ENCODE results near the gene PHC2.
"Not testable (repeated sequence)": the region's sequence is repeated elsewhere in the genome, so short reads cannot be mapped to it uniquely, and the experiment has no call there.

The PHC2 gene

GRCh38 chr1:33327587-33328325 is 103.1 kb downstream of the PHC2 start:
- DNase-seq, result no peak

- DNase-seq, result no peak
These were observed 104.1 kb downstream of the PHC2 start for GRCh38 chr1:33326785-33327184.

DNA sequence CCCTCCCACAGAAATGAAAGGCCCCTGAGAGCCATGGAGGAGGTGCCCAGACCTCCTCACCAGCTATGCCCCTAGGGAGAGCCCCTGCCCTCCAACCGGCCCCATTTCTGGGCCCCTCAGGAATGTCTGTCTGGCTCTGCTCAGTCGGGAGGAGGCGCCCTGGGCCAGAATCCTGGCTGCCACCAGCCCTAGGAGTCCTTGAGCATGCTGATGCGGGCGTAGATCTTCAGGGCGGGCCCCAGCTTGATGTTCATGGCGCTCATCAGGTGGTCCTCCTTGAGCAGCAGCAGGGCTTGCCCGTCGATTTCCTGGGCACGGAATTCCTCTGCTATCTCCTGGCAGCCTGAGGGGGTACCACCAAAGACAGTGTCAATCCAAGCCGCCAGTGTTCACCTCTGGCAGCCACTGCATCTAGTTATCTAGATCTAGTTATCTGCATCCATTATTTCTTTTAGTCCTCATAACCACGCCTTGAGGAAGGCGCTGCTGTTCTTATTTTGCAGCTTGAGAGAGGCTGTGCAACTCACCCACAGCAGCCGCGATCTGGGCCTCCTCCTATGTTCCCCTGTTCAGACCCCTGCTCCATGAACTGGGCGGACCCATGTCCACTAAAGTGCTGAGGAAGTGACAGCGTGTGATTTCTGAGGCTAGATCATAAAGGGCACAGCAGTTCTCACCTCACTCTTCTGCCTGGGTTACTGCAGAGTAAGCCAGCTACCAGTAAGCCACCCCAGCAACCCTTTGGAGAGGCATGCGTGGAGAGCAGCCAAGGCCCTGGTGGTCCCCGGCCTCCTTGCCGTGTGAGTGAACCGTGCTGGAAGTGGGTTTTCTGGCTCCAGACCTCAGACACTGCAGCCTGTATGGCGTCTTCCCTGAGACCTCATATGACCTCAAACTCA is 106.0 kb downstream of the PHC2 start:
- no peak for DNase-seq

DNA sequence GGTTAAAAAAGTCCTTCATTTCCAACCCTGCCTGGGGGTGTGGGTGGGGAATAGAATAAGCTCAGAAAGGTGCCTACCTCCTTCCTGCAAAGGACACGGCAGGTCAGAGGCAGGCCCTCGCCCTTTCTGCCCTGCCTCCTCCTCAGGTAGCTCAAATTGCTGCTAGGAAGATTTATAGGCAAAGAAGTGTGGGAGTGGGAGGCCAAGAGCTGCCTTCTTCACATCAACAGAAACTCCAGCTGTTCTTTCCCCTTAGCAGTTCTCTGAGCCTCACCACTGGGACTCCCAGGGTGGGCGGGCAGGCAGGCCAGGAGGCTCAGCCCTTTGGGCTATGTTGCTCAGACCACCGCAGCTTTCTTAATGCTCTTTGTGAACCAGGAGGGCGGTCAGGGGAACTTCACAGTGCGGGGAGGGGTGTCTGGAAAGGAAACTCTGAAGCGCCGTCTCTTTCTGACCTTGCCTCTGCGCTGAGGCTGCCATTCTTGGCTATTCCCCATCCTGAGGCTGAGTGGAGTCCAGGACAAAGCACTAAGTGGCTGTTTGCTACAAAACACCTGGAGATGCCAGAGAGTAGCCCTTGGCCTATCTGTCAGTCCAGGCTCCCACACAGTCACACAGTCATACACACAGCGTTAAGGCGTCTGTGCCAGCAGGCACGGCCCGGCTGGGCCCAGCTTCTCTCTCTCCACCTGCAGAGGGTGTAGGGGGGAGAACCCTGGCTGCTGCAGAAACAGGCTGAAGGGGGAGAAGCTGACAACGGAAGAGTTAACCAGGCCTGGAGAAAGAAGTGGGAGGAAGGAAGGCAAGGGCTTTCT is 107.0 kb downstream of the PHC2 start:
- DNase-seq, result no peak

- DNase-seq, result no peak
These were observed 107.9 kb downstream of the PHC2 start for GRCh38 chr1:33322870-33323585.

DNA sequence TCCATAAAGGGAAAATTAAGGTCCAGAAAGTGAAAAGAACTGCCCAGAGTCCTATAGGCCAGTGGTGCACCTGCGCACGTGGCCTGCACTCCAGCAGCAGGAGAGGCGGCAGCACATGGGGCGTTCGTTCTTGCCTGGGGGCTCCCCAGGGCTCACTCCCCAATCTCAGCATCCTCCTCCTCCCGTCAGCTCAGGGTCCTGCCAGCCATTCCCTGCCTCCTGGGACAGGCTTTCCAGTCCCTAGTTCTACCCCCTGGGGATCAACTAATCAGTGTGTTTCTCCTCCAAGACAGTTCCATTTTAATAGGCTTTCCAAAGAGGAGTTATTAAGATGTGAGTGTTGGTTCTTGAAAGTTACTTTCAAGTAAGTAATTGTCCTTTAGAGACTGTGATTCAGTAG is 108.8 kb downstream of the PHC2 start:
- DNase-seq, result no peak

- no peak for DNase-seq
These were observed 109.7 kb downstream of the PHC2 start for GRCh38 chr1:33321178-33321577.

- no peak for DNase-seq
These were observed 110.2 kb downstream of the PHC2 start, which contains the start of gene A3GALT2 for GRCh38 chr1:33320619-33321165. TSS of gene A3GALT2 (minus strand) at chr1:33321098. CDS start at chr1:33321098, 0 bp downstream.

- DNase-seq, result no peak
These were observed 110.8 kb downstream of the PHC2 start for GRCh38 chr1:33319949-33320618.

GRCh38 chr1:33319186-33319948 is 111.5 kb downstream of the PHC2 start:
- no peak for DNase-seq

DNA sequence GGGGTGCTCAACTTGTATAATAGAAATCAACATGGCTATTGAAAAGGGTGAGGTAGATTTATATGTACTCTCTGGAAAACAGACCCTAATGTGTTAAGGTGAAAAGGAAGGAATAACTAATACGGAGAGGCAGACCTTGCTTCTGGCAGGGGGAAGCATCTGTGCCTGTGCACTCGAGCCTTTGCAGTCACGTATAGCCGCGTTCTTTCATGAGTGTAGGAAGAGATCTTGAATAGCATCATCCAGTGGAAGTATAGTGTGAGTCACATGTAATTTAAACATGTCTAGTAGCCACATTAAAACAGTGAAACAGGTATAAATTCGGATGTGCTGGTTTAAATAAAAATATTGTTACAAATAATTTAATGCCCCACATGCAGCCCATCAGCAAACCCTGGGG is 112.9 kb downstream of the PHC2 start:
- no peak for DNase-seq

DNA sequence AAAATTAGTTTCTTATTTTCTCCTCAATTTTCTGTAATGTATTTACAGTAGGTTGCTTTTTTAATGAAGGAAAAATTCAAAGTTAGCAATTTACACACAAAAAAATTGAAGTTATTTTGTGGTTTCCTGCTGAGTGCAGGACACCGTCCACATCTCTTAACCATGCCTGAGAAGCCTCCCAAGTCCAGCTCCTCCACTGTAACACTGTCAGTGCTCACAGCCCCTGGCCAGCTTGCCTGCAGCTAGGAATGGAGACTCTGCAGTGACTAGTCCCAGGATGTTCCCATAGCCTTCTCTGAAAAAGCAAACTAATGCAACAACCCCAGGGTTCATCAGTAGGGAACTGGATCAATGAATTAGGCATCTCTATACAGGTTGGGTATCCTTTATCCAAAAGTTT is 113.5 kb downstream of the PHC2 start:
- DNase-seq, result no peak

DNA sequence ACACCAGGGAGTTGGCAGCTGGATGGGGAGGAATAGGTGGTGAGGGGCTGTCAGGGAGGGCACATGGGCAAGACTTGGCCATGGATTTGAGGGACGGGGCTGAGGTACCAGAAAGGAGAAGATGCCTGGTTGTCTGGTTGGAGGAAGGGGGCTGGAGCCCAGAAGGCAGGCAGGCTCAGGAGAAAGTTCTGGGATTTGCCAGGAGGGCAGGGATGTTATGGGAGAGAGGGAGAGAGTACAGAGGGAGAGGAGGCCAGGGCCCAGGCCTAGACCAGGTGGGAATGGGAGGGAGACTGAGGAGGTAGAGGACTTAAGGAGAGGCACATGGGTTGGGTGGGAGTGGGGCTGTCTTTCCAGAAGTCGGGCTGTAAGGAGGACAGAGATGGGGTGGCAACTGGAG is 114.3 kb downstream of the PHC2 start:
- DNase-seq, result no peak

DNA sequence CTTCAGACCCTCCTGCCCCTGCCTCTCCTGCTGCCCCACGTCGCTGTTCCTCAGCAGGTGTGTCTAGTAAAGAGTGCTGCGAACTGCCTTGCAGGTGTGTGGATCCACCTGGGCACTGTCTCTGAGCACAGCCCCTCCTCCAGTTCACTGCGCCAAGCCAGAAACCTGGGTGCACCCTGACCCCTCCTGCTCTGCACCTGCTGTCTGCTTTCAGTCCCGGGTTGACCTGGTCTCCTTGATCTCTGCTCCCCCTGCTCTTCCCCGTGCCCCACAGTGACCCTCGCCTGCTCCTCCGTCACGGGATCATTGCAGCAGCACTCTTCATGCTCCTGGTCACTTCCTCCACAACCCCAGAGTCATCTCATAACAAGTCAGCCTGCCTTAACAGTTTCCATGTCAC is 116.5 kb downstream of the PHC2 start:
- no peak for DNase-seq

DNA sequence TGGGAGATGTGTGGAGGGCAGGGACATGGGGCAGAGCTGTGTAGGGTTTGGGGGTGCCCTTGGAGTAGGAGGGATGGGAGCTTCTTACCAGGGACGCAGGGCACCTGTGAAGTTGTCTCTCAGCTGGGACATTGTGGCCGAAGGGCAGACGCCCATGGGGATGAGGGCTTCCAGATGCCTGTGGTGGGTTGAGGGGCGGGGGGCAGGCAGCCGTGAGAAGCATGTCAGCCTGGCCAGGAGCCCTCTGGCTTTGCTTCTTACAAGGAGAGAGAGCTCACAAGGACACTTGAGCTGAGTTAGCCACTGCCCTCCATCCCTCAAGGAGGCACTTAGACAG is 118.5 kb downstream of the PHC2 start:
- no peak for DNase-seq

DNA sequence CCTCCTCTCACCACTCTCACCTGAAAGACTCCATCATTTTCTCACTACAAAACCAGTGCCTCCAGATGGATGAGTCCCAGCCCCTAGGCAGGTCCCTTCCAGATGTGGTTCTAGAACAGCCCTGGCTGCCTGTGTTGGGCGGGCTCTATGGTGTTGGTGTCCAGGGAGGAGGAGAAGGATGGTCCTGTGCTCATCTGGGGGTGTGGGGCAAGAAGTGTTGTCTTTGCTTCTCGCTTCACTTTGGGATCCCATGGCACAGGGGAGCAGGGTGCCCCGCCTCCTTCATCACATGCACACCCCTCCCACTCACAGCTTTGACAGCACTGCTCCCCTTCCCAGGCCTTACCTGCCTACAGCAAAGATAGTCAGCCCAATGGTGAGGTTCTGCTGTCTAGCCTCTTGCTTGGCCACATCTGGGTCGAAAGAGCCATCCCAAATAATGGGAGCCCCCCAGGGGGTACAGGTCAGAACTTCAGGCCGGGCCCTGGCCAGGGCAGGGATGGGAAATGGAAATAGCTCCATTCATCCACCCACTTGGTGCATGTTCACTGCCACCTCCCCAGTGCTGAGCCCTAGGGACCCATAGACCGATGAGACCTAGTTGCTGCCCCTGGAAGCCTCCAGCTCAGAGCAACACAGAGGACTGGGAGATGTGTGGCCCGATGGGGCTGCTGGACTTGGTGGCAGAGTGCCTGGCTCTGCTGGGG is 119.0 kb downstream of the PHC2 start:
- no peak for DNase-seq

- DNase-seq, result no peak
These were observed 120.2 kb downstream of the PHC2 start for GRCh38 chr1:33310702-33311101.

GRCh38 chr1:33309351-33309750 is 121.5 kb downstream of the PHC2 start:
- not testable (repeated sequence) for DNase-seq

DNA sequence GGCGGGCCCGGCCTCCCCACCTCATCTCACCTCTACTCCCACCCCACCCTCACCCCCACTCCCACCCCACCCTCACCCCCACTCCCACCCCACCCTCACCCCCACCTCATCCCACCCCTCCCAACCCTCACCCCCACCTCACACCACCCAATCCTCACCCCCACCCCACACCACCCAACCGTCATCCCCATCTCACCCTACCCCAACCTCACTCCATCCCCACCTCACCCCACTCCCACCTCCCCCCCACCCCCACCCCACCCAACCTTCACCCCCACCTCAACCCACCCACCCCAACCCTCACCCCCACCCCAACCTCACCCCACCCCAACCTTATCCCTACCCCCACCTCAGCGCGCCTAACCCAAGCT is 123.4 kb downstream of the PHC2 start:
- no peak for DNase-seq
